Activated T-cell treated with anti-CD3 and anti-CD28 coated beads, Interleukin-2, amount 50 U/mL, for 4 hours (primary cell): ENCODE measurements around the gene ACSM4. TPM values are rescaled to one million over a fixed set of nuclear protein-coding genes. Genes with fewer than 3 reads are reported as not detected.

Source experiments
- ATAC-seq, 2 donors: fragments of 200-7000 bp; cut with Tn5 transposase; one replicate each; pipeline ENCODE4 v1.10.0; 2021
- DNase-seq: peaks from one replicate; pipeline ENCODE4 v3.0.0-alpha.2; 2020
- H3K27me3 Mint-ChIP-seq: one replicate; pipeline ENCODE4 v1.8.0; 2021; ENCODE audit warnings: low read depth, mixed read lengths
- H3K36me3 Mint-ChIP-seq: one replicate; pipeline ENCODE4 v1.8.0; 2022; ENCODE audit warnings: mixed read lengths; ENCODE audit not compliant: insufficient read depth
- H3K4me1 Mint-ChIP-seq: one replicate; pipeline ENCODE4 v1.8.0; 2021; ENCODE audit warnings: low read depth, mixed read lengths
- H3K4me3 Mint-ChIP-seq: one replicate; pipeline ENCODE4 v1.8.0; 2021; ENCODE audit warnings: mild to moderate bottlenecking, moderate library complexity, mixed read lengths
- H3K9me3 Mint-ChIP-seq: one replicate; pipeline ENCODE4 v1.8.0; 2021; ENCODE audit warnings: mixed read lengths
- total RNA-seq, 3 donors: library from RNA; stranded (reverse); gene quantifications; one replicate each; pipeline ENCODE4 v1.2.1, GENCODE V29; 2021

The ACSM4 gene
- total RNA-seq, 3 donors from 2014 or later, result not detected

- H3K4me1 Mint-ChIP-seq, result peaks cover 5% of the 10 kb centered on the region
- no peaks in the 10 kb centered on the region for H3K9me3 Mint-ChIP-seq
- no peaks in the 10 kb centered on the region for H3K36me3 Mint-ChIP-seq
- no peak for DNase-seq
- peaks cover 7% of the 10 kb centered on the region for H3K27me3 Mint-ChIP-seq
- ATAC-seq, result no peak
- no peak overlapping the region for H3K4me3 Mint-ChIP-seq
Observed at GRCh38 chr12:7354529-7354928, 50.7 kb downstream of the ACSM4 start.

- H3K9me3 Mint-ChIP-seq, result no peaks in the 10 kb centered on the region
- ATAC-seq (no peak), DNase-seq (no peak)
- H3K27me3 Mint-ChIP-seq, result peaks cover 4% of the 10 kb centered on the region
- no peak overlapping the region for H3K4me3 Mint-ChIP-seq
- H3K36me3 Mint-ChIP-seq, result no peaks in the 10 kb centered on the region
- no peaks in the 10 kb centered on the region for H3K4me1 Mint-ChIP-seq
Observed at GRCh38 chr12:7361265-7361664, 57.4 kb downstream of the ACSM4 start.

- H3K27me3 Mint-ChIP-seq, result peaks cover 4% of the 10 kb centered on the region
- no peak for ATAC-seq
- DNase-seq, result no peak
- H3K4me1 Mint-ChIP-seq, result no peaks in the 10 kb centered on the region
- no peak overlapping the region for H3K4me3 Mint-ChIP-seq
- H3K9me3 Mint-ChIP-seq, result no peaks in the 10 kb centered on the region
- H3K36me3 Mint-ChIP-seq, result no peaks in the 10 kb centered on the region
Observed at GRCh38 chr12:7362734-7363133, 58.9 kb downstream of the ACSM4 start.

GRCh38 chr12:7369274-7369729 lies 65.4 kb downstream of the ACSM4 start:
- Mint-ChIP-seq H3K4me1 (no peaks in the 10 kb centered on the region), H3K4me3 (no peak overlapping the region), H3K27me3 (peaks cover 5% of the 10 kb centered on the region), H3K9me3 (no peaks in the 10 kb centered on the region), H3K36me3 (no peaks in the 10 kb centered on the region)
- ATAC-seq (no peak), DNase-seq (no peak)

GRCh38 chr12:7373226-7373625 lies 69.4 kb downstream of the ACSM4 start:
- Mint-ChIP-seq H3K27me3 (peaks cover 8% of the 10 kb centered on the region), H3K4me1 (no peaks in the 10 kb centered on the region), H3K36me3 (no peaks in the 10 kb centered on the region), H3K4me3 (no peak overlapping the region), H3K9me3 (no peaks in the 10 kb centered on the region)
- no peak for DNase-seq
- no peak for ATAC-seq

GRCh38 chr12:7374423-7375144 lies 70.7 kb downstream of the ACSM4 start:
- Mint-ChIP-seq H3K36me3 (no peaks in the 10 kb centered on the region), H3K9me3 (no peaks in the 10 kb centered on the region), H3K4me3 (no peak overlapping the region), H3K27me3 (peaks cover 13% of the 10 kb centered on the region), H3K4me1 (no peaks in the 10 kb centered on the region)
- DNase-seq (no peak), ATAC-seq (no peak)

- no peak overlapping the region for H3K4me3 Mint-ChIP-seq
- peaks cover 17% of the 10 kb centered on the region for H3K27me3 Mint-ChIP-seq
- ATAC-seq (no peak), DNase-seq (no peak)
- no peaks in the 10 kb centered on the region for H3K4me1 Mint-ChIP-seq
- no peaks in the 10 kb centered on the region for H3K36me3 Mint-ChIP-seq
- no peaks in the 10 kb centered on the region for H3K9me3 Mint-ChIP-seq
Observed at GRCh38 chr12:7375145-7375543, 71.3 kb downstream of the ACSM4 start.

- Mint-ChIP-seq H3K27me3 (peaks cover 18% of the 10 kb centered on the region), H3K4me1 (no peaks in the 10 kb centered on the region), H3K4me3 (no peak overlapping the region), H3K9me3 (no peaks in the 10 kb centered on the region), H3K36me3 (no peaks in the 10 kb centered on the region)
- ATAC-seq, result no peak
- no peak for DNase-seq
Observed at GRCh38 chr12:7376196-7376595, 72.3 kb downstream of the ACSM4 start.

Other genes starting within 250 kb of the ACSM4 start
- gene C1S, start 243.4 kb upstream of the ACSM4 start, total RNA-seq, result 1 to 10 TPM; 1.6 to 1.7 (median 1.6) TPM
- gene C1R, start 211.6 kb upstream of the ACSM4 start, total RNA-seq, result 1 to 10 TPM in 2 of 3 donors, under 1 TPM in 1; 0.98 to 2.3 (median 1.7) TPM
- 1 to 10 TPM; 3.7 to 7.0 (median 6.0) TPM for gene C1RL, start 194.9 kb upstream of the ACSM4 start, total RNA-seq
- not detected for gene RBP5, start 175.2 kb upstream of the ACSM4 start, total RNA-seq
- 10 to 100 TPM in 1 of 3 donors, 1 to 10 TPM in 2; 9.2 to 12.2 (median 9.9) TPM for gene CLSTN3, start 173.7 kb upstream of the ACSM4 start, total RNA-seq
- gene PEX5, start 114.4 kb upstream of the ACSM4 start, total RNA-seq, result 10 to 100 TPM; 45.9 to 68.0 (median 65.7) TPM
- under 1 TPM in 1 of 3 donors, not detected in 2; 0.40 TPM for gene CD163L1, start 140.1 kb downstream of the ACSM4 start, total RNA-seq
- gene CD163, start 199.7 kb downstream of the ACSM4 start, total RNA-seq, result under 1 TPM; 0.61 to 0.81 (median 0.65) TPM